ENCODE data around the gene HNRNPC.
"Not testable (repeated sequence)": the region's sequence is repeated elsewhere in the genome, so short reads cannot be mapped to it uniquely, and the experiment has no call there.

Gene HNRNPC

GRCh38 chr14:21191809-21192446, 77.3 kb downstream of the HNRNPC start:
- DNase-seq: peak; percentile 58 to 80 (median 61)

DNA sequence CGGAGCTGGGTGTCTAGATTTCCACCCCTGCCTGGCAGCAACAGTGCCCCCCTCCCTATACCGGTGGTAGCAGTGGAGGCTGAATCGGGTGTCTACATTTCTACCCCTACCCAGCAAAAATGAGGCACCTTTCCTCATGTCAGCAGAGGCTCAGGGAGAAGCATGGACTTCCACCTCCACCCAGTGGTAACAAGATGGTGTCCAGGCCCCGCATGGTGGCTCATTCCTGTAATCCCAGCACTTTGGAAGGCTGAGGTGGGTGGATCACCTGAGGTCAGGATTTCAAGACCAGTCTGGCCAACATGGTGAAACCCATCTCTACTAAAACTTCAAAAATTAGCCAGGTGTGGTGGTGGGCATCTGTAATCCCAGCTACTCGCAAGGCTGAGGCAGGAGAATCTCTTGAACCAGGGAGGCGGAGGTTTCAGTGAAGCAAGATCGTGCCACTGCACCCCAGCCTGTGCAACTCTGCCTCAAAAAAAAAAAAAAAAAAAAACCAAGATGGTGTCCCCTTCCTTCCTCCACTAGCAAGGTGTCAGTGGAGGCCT, 77.9 kb downstream of the HNRNPC start:
- DNase-seq: no peak

GRCh38 chr14:21185491-21185890, 83.8 kb downstream of the HNRNPC start:
- peak in 1 of 3 donors; percentile 11 for DNase-seq

- no peak for DNase-seq
Measured at GRCh38 chr14:21184254-21184653, 85.0 kb downstream of the HNRNPC start.

DNA sequence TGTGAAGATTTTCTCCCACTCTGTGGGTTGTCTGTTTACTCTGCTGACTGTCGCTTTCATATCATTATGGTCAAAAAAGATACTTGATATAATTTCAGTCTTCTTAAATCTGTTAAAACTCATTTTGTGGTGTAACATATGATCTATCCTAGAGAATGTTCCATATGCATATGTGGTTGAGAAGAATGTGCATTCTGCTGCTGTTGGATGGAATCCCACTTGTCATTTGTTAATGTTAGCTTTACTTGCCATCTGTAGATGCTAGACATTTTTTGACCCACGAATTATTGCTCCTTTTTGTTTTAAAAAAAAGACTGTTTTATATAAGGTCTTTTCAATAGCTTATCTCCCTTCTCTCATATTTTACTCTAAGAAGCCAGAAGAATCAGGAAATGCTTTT, 87.1 kb downstream of the HNRNPC start:
- no peak for DNase-seq

GRCh38 chr14:21171128-21171527, 98.1 kb downstream of the HNRNPC start:
- no peak for DNase-seq

- DNase-seq: no peak
Measured at GRCh38 chr14:21169573-21169972, 99.7 kb downstream of the HNRNPC start.

- peak; percentile 52 to 58 (median 56) for DNase-seq
Measured at GRCh38 chr14:21168055-21168454, 101.2 kb downstream of the HNRNPC start.

DNA sequence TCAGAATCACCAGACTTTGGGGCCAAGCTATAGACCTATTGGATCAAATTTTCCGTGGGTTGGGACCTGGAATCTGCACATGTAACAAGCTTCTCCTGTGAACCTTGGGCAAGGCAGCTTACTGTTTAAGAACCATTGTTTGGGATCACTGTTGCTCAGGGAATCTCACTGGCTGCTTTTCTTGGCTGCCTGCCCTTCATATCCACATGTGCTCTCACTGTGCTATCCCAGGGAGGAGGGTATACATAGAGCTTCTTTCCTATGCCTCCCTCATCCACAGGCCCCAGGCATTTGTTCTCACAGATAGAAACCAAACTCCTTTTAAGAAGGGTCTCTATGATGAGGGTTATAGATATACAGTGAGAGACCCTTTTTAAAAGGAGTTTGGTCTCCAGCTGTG, 103.6 kb downstream of the HNRNPC start:
- not testable (repeated sequence) for DNase-seq

DNA sequence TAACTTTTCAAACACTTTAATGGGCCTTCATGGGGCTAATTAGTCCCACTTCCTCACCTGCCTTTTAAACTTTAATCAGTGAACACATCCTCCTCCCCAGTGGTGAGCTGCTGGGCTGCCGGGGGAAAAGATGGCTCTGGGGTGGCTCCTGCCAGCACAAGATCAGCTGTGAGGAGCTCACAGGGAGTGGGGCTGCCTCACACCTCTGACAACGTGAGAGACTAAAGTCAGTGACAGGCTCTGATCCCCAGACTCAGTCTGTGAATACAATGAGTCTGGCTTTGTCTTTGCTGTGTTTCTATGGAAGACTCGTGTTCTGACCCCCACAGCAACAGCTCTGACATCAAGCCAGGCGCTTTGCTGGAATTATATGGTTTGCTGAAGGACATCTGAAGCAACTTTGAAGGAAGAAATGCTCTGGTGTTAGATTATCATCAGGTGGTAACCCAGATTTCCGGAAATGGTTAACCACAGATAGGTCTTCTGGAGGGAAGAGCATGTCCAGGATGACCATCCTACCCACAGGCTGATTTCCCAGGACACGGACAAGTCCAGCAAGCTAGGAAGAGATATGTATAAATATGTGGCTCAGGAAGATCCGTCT, 104.1 kb downstream of the HNRNPC start:
- not testable (repeated sequence) for DNase-seq

GRCh38 chr14:21163871-21164291, 105.4 kb downstream of the HNRNPC start:
- DNase-seq: no peak

DNA sequence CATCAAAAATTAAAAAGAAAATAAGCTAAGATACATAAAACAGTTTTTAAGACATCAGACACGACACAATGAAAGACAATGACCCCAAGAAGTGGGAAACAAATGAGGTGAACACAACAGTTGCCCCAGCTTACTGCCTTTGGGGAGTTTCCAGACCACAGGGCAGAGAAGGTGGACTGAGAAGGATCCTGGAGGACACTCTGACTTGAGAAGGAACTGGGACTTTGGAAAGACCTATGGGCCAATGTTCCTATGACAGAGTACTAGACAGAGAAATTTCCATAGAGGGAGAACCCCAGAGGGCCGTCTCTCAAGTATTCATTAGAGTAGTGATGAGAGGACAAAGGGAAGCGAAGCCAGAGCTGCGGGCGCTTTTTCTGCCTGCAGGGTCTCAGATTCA, 107.2 kb downstream of the HNRNPC start:
- DNase-seq: peak in 2 of 3 donors; percentile 9 to 53

GRCh38 chr14:21160061-21160610, 109.1 kb downstream of the HNRNPC start:
- DNase-seq: no peak
